OCI-LY3 (cell line): ENCODE results near the gene ANKFN1.

Source experiments
- H2AFZ ChIP-seq: fragments of 200-600, 300-600 bp; shearing (Covaris generic); 2 replicates; pipeline ENCODE4 v1.6.0; 2014; ENCODE audit warnings: antibody characterized with exemption, low read depth, low read length
- H3K27ac ChIP-seq: fragments of 200-600, 300-600 bp; sonication (generic); 2 replicates; pipeline ENCODE4 v1.5.1; 2014; ENCODE audit warnings: mild to moderate bottlenecking, low read length, moderate library complexity, mixed read lengths
- H3K27me3 ChIP-seq: fragments of 200-600, 300-600 bp; sonication (generic); 2 replicates; pipeline ENCODE4 v1.6.1; 2014; ENCODE audit warnings: low read depth, low read length, mixed read lengths
- H3K36me3 ChIP-seq: fragments of 200-600, 300-600 bp; sonication (generic); replicated peaks from 2 replicates; pipeline ENCODE3; 2014; ENCODE audit warnings: low read depth, low read length, mixed read lengths
- H3K4me1 ChIP-seq: fragments of 300-600, 200-600 bp; sonication (generic); 2 replicates; pipeline ENCODE4 v1.6.1; 2014; ENCODE audit warnings: low read length, mixed read lengths
- H3K4me2 ChIP-seq: fragments of 200-600, 300-600 bp; sonication (generic); 2 replicates; pipeline ENCODE4 v1.6.1; 2014; ENCODE audit warnings: low read length, mixed read lengths
- H3K4me3 ChIP-seq: fragments of 300-600, 200-600 bp; sonication (generic); 2 replicates; pipeline ENCODE4 v1.5.1; 2014; ENCODE audit warnings: antibody characterized with exemption, mild to moderate bottlenecking, low read length, moderate library complexity
- H3K79me2 ChIP-seq: fragments of 300-600, 200-600 bp; shearing (Covaris generic); 2 replicates; pipeline ENCODE4 v1.6.1; 2014; ENCODE audit warnings: mild to moderate bottlenecking, low read length, mixed read lengths
- H3K9ac ChIP-seq: fragments of 300-600, 200-600 bp; shearing (Covaris generic); 2 replicates; pipeline ENCODE4 v1.6.0; 2014; ENCODE audit warnings: mild to moderate bottlenecking, low read length, moderate library complexity
- H3K9me3 ChIP-seq: fragments of 200-600, 300-600 bp; shearing (Covaris generic); 2 replicates; pipeline ENCODE4 v1.6.1; 2014; ENCODE audit warnings: low read length, mixed read lengths; ENCODE audit not compliant: insufficient read depth
- H4K20me1 ChIP-seq: fragments of 200-600, 300-600 bp; sonication (generic); 2 replicates; pipeline ENCODE4 v1.6.1; 2016; ENCODE audit warnings: low read length, mixed read lengths; ENCODE audit not compliant: insufficient read depth
- CTCF ChIP-seq: fragments of 200-600, 300-600 bp; sonication (generic); IDR thresholded peaks from 2 replicates; pipeline ENCODE4 v1.5.1; 2014; ENCODE audit warnings: antibody characterized with exemption, low read length, low read depth
- EZH2phosphoT487 ChIP-seq: fragments of 200-600 bp; shearing (Covaris generic); IDR thresholded peaks from 2 replicates; pipeline ENCODE4 v1.6.1; 2018; ENCODE audit warnings: antibody characterized with exemption, mixed run types, low read depth

ANKFN1 gene

GRCh38 chr17:56457501-56457900 is 304.2 kb downstream of the ANKFN1 start:
- Histone ChIP-seq H3K4me3 (no peak overlapping the region), H3K27me3 (peaks cover 13% of the 10 kb centered on the region), H2AFZ (no peak overlapping the region), H3K27ac (no peak overlapping the region), H3K4me1 (peaks cover 22% of the 10 kb centered on the region), H3K4me2 (peak overlapping the region; percentile 26; the same call in 1 of the 2 replicates), H3K9me3 (no peaks in the 10 kb centered on the region), H4K20me1 (no peaks in the 10 kb centered on the region), H3K9ac (no peak overlapping the region), H3K36me3 (no peaks in the 10 kb centered on the region), H3K79me2 (no peaks in the 10 kb centered on the region)
- TF ChIP-seq EZH2phosphoT487 (no peak), CTCF (no peak)

GRCh38 chr17:56465886-56466285 is 312.6 kb downstream of the ANKFN1 start:
- H3K79me2 ChIP-seq = no peaks in the 10 kb centered on the region
- H3K27me3 ChIP-seq = peaks cover 2% of the 10 kb centered on the region; the same call in 1 of the 2 replicates
- H2AFZ ChIP-seq = no peak overlapping the region
- no peak overlapping the region for H3K4me2 ChIP-seq
- H3K27ac ChIP-seq = peak overlapping the region; percentile 6; the same call in 1 of the 2 replicates
- H3K9ac ChIP-seq = no peak overlapping the region
- peaks cover 23% of the 10 kb centered on the region for H3K4me1 ChIP-seq
- H3K4me3 ChIP-seq = no peak overlapping the region
- no peak for TF ChIP-seq CTCF
- no peak for TF ChIP-seq EZH2phosphoT487
- no peaks in the 10 kb centered on the region for H3K36me3 ChIP-seq
- no peaks in the 10 kb centered on the region for H3K9me3 ChIP-seq
- H4K20me1 ChIP-seq = no peaks in the 10 kb centered on the region

- Histone ChIP-seq H3K9me3 (no peaks in the 10 kb centered on the region), H3K36me3 (no peaks in the 10 kb centered on the region), H2AFZ (no peak overlapping the region), H3K4me2 (no peak overlapping the region), H3K9ac (no peak overlapping the region), H4K20me1 (no peaks in the 10 kb centered on the region), H3K27me3 (no peaks in the 10 kb centered on the region), H3K79me2 (no peaks in the 10 kb centered on the region), H3K4me1 (peaks cover 21% of the 10 kb centered on the region), H3K4me3 (no peak overlapping the region), H3K27ac (no peak overlapping the region)
- TF ChIP-seq CTCF (no peak), EZH2phosphoT487 (no peak)
Measured at GRCh38 chr17:56468840-56469239, 315.6 kb downstream of the ANKFN1 start.

- no peak for TF ChIP-seq EZH2phosphoT487
- TF ChIP-seq CTCF = no peak
- Histone ChIP-seq H3K27me3 (no peaks in the 10 kb centered on the region), H4K20me1 (no peaks in the 10 kb centered on the region), H3K9me3 (no peaks in the 10 kb centered on the region), H3K36me3 (no peaks in the 10 kb centered on the region), H3K4me3 (no peak overlapping the region), H3K9ac (no peak overlapping the region), H3K4me2 (no peak overlapping the region), H2AFZ (no peak overlapping the region), H3K27ac (no peak overlapping the region), H3K79me2 (no peaks in the 10 kb centered on the region), H3K4me1 (no peaks in the 10 kb centered on the region)
Measured at GRCh38 chr17:56471696-56472095, 318.4 kb downstream of the ANKFN1 start.
